Loucy (cell line): Measurements from ENCODE around the gene CRYZ.
"Not testable (repeated sequence)": the region's sequence is repeated elsewhere in the genome, so short reads cannot be mapped to it uniquely, and the experiment has no call there.

Experiments
- H2AFZ ChIP-seq: fragments of 200-600 bp; sonication (generic); 2 replicates; pipeline ENCODE4 v1.6.0; 2016; ENCODE audit warnings: antibody characterized with exemption, mild to moderate bottlenecking, low read length, moderate library complexity
- H3F3A ChIP-seq: fragments of 200-600 bp; 2 replicates; pipeline ENCODE4 v1.6.0; 2016; ENCODE audit warnings: antibody characterized with exemption, low read depth, mild to moderate bottlenecking
- H3K27me3 ChIP-seq: fragments of 200-600 bp; sonication (generic); 2 replicates; pipeline ENCODE4 v1.6.1; 2014; ENCODE audit warnings: low read length, mild to moderate bottlenecking; ENCODE audit not compliant: insufficient read depth, poor library complexity, severe bottlenecking
- H3K36me3 ChIP-seq: fragments of 200-600 bp; sonication (generic); 2 replicates; pipeline ENCODE4 v1.6.1; 2016; ENCODE audit warnings: low read length; ENCODE audit not compliant: insufficient read depth
- H3K4me1 ChIP-seq: fragments of 200-600 bp; sonication (generic); 2 replicates; pipeline ENCODE4 v1.5.1; 2014; ENCODE audit warnings: low read length, mild to moderate bottlenecking; ENCODE audit not compliant: insufficient read depth, poor library complexity, severe bottlenecking
- H3K4me2 ChIP-seq: fragments of 200-600 bp; sonication (generic); 2 replicates; pipeline ENCODE4 v1.6.0; 2014; ENCODE audit warnings: antibody characterized with exemption, low read length, low read depth, mild to moderate bottlenecking; ENCODE audit not compliant: poor library complexity, severe bottlenecking
- H3K4me3 ChIP-seq: fragments of 200-600 bp; sonication (generic); 2 replicates; pipeline ENCODE4 v1.5.1; 2014; ENCODE audit warnings: low read length, mild to moderate bottlenecking, mixed read lengths; ENCODE audit not compliant: poor library complexity, severe bottlenecking
- H3K79me2 ChIP-seq: fragments of 200-600 bp; sonication (generic); 2 replicates; pipeline ENCODE4 v1.6.1; 2014; ENCODE audit warnings: low read length; ENCODE audit not compliant: insufficient read depth
- H3K9ac ChIP-seq: fragments of 200-600 bp; sonication (generic); 2 replicates; pipeline ENCODE4 v1.6.0; 2014; ENCODE audit warnings: mild to moderate bottlenecking, low read depth, low read length, moderate library complexity; ENCODE audit not compliant: poor library complexity, severe bottlenecking
- H3K9me2 ChIP-seq: fragments of 200-600 bp; sonication (generic); replicated peaks from 2 replicates; pipeline ENCODE4 v1.6.1; 2016; ENCODE audit warnings: low read depth, low read length, mixed read lengths
- H3K9me3 ChIP-seq: fragments of 200-600 bp; sonication (generic); 2 replicates; pipeline ENCODE4 v1.6.1; 2014; ENCODE audit warnings: mild to moderate bottlenecking, antibody characterized with exemption, low read length, low read depth; ENCODE audit not compliant: insufficient read depth
- H4K20me1 ChIP-seq: fragments of 200-600 bp; sonication (generic); 2 replicates; pipeline ENCODE4 v1.6.0; 2014; ENCODE audit warnings: antibody characterized with exemption, low read length, mild to moderate bottlenecking; ENCODE audit not compliant: insufficient read depth, poor library complexity, severe bottlenecking
- EZH2phosphoT487 ChIP-seq: fragments of 200-600 bp; IDR thresholded peaks from 2 replicates; pipeline ENCODE4 v1.6.1; 2018; ENCODE audit warnings: antibody characterized with exemption, mild to moderate bottlenecking, moderate library complexity, borderline replicate concordance
- TF ChIP-seq, protein P1 (sequence below): fragments of 200-600 bp; sonication (generic); conservative IDR thresholded peaks from 2 replicates; pipeline ENCODE4 v1.5.1; 2014; ENCODE audit warnings: mild to moderate bottlenecking, antibody characterized with exemption, low read length

CRYZ gene

DNA sequence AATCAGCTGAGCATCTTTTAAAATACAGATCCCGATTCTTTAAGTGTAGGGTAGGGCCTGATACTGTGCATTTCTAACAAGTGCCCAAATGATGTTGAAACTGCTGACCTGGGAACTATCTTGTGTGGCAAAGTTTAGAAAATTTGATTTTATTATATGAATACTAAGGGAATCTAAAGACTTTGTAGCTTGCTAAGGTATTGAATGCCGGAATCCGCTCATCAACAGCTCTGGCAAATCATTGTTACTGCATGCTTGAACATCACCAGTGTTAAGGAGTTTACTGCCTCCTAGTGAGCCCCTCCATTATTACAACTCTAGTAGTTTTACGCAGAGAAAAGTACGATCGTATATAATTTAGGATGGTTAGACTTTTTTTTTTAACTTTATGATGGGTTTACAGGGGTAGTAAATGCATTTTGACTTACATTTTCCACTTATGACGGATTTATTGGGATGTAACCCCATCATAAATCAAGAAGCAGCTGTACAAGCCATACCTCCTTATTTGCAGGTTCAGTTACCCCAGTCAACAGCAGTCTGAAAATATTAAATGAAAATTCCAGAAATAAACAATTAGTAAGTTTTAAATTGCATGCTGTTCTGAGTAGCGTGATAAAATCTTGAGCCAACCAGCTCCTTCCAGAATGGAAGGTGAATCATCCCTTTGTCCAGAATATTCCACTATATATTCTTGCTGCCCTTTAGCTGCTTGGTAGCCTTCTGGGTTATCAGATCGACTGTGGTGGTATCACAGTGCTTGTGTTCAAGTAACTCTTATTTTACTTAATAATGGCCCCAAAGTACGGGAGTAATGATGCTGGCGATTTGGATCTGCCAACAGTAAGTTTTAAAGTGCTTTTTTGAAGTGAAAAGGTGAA lies 994 bp upstream of the CRYZ start:
- Histone ChIP-seq H3K4me2 (peak overlapping the region; percentile 90), H2AFZ (peak overlapping the region; percentile 94), H3K79me2 (peaks cover 39% of the 10 kb centered on the region), H3K9me2 (no peaks in the 10 kb centered on the region), H3K9me3 (no peaks in the 10 kb centered on the region), H3K4me1 (peaks cover 47% of the 10 kb centered on the region), H4K20me1 (peaks cover 12% of the 10 kb centered on the region), H3K36me3 (peaks cover 14% of the 10 kb centered on the region; the same call in 1 of the 2 replicates), H3F3A (0 out of 2 replicates have a peak, but pooled peaks cover 3% of the 10 kb centered on the region), H3K27me3 (no peaks in the 10 kb centered on the region), H3K4me3 (peak overlapping the region; percentile 84), H3K9ac (peak overlapping the region; percentile 94)
- no peak for TF ChIP-seq EZH2phosphoT487
- TF ChIP-seq, protein P1, sequence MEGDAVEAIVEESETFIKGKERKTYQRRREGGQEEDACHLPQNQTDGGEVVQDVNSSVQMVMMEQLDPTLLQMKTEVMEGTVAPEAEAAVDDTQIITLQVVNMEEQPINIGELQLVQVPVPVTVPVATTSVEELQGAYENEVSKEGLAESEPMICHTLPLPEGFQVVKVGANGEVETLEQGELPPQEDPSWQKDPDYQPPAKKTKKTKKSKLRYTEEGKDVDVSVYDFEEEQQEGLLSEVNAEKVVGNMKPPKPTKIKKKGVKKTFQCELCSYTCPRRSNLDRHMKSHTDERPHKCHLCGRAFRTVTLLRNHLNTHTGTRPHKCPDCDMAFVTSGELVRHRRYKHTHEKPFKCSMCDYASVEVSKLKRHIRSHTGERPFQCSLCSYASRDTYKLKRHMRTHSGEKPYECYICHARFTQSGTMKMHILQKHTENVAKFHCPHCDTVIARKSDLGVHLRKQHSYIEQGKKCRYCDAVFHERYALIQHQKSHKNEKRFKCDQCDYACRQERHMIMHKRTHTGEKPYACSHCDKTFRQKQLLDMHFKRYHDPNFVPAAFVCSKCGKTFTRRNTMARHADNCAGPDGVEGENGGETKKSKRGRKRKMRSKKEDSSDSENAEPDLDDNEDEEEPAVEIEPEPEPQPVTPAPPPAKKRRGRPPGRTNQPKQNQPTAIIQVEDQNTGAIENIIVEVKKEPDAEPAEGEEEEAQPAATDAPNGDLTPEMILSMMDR, result peak; percentile 77

DNA sequence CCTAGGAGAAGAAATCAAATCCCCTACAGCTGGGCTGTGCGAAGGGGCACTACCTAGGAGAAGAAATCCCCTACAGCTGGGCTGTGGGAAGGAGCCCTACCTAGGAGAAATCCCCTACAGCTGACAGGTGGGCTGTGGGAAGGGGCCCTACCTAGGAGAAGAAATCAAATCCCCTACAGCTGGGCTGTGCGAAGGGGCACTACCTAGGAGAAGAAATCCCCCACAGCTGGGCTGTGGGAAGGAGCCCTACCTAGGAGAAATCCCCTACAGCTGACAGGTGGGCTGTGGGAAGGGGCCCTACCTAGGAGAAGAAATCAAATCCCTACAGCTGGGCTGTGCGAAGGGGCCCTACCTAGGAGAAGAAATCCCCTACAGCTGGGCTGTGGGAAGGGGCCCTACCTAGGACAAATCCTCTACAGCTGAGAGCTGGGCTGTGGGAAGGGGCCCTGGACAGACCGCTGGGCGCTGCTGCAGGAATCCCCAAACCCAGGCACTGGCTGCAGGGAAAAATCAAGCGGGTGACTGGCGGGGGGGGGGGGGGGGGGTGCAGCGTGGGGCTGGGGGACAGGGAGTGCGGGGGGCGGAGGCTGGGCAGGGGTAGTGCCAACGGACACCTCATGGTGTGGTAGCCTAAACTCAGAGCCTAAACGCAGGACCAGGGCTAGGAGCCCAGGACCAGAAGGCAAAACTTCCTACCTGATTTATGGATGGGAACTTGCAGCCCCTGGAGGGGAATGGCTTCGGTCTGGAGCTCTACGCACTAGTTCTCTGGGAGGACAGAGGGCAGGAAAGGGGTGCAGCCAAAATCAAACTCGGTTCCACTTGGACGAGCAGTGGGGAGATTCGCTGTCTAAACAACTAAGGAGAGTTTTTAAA lies 541 bp downstream of the CRYZ start:
- not testable (repeated sequence) for H3F3A ChIP-seq, H3K9me2 ChIP-seq, H3K36me3 ChIP-seq, H3K9me3 ChIP-seq, H3K27me3 ChIP-seq
- Histone ChIP-seq H4K20me1 (peaks cover 12% of the 10 kb centered on the region), H3K4me2 (peak overlapping the region; percentile 90), H3K79me2 (peaks cover 39% of the 10 kb centered on the region), H3K9ac (peak overlapping the region; percentile 94), H2AFZ (peak overlapping the region; percentile 94), H3K4me3 (peak overlapping the region; percentile 84), H3K4me1 (peaks cover 47% of the 10 kb centered on the region)

DNA sequence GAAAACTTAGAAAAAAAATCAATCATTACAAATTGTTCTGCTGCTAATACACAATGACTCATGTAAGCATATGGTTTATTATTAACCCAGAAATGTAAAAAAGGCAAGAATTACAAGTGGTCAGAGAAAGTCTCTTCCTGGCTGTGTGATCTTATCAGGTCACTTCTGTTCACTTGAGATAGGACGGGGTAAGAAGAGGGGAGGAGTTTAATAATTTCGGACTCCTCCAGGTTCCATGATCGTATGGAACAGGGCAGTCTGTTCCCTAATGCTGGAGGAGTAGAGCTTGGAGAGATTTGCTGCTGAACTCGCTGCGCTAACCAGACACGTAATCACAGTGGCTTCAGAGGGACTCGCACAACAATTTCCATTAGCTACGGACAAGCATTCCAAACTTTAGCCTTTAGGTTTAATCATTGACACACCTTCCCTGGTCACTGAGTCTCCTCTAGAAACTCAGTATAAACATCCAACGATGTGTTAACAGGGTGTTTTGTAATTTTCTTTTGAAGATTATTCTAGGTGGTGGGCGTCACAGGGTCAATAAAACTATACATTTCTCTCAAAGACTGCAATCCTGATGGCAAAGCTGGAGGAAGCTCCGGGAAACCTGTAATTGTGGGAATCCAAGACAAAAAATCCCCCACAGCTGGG lies 1.3 kb downstream of the CRYZ start:
- peaks cover under 1% of the 10 kb centered on the region; the same call in 1 of the 2 replicates for H3K9me3 ChIP-seq
- H2AFZ ChIP-seq, result no peak overlapping the region
- peak overlapping the region; percentile 90 for H3K4me2 ChIP-seq
- H3K36me3 ChIP-seq, result no peaks in the 10 kb centered on the region
- peak overlapping the region; percentile 94 for H3K9ac ChIP-seq
- H3K9me2 ChIP-seq, result no peaks in the 10 kb centered on the region
- H3K79me2 ChIP-seq, result peaks cover 34% of the 10 kb centered on the region
- H4K20me1 ChIP-seq, result peaks cover 12% of the 10 kb centered on the region
- 0 out of 2 replicates have a peak, but pooled peaks cover 3% of the 10 kb centered on the region for H3F3A ChIP-seq
- H3K27me3 ChIP-seq, result no peaks in the 10 kb centered on the region
- H3K4me1 ChIP-seq, result peaks cover 47% of the 10 kb centered on the region
- peak overlapping the region; percentile 84 for H3K4me3 ChIP-seq
- TF ChIP-seq EZH2phosphoT487, result no peak
- TF ChIP-seq, protein P1, result no peak
